GM10266 (cell line): ENCODE data around the gene ARHGEF7.

Experiments used
- DNase-seq: peaks from one replicate; pipeline ENCODE4 v3.0.0; 2012; ENCODE audit errors: extremely low spot score
- CTCF ChIP-seq: IDR thresholded peaks from 2 replicates; pipeline ENCODE4 v1.5.1; 2012; ENCODE audit warnings: mild to moderate bottlenecking, low read depth; ENCODE audit not compliant: control insufficient read depth, insufficient read depth; ENCODE audit errors: missing control alignments

Gene ARHGEF7

GRCh38 chr13:111093634-111094033, 21.5 kb upstream of the ARHGEF7 start:
- DNase-seq, result no peak
- no peak for TF ChIP-seq CTCF

- TF ChIP-seq CTCF, result no peak
- DNase-seq, result no peak
Measured at GRCh38 chr13:111095031-111095840, 19.9 kb upstream of the ARHGEF7 start.

DNA sequence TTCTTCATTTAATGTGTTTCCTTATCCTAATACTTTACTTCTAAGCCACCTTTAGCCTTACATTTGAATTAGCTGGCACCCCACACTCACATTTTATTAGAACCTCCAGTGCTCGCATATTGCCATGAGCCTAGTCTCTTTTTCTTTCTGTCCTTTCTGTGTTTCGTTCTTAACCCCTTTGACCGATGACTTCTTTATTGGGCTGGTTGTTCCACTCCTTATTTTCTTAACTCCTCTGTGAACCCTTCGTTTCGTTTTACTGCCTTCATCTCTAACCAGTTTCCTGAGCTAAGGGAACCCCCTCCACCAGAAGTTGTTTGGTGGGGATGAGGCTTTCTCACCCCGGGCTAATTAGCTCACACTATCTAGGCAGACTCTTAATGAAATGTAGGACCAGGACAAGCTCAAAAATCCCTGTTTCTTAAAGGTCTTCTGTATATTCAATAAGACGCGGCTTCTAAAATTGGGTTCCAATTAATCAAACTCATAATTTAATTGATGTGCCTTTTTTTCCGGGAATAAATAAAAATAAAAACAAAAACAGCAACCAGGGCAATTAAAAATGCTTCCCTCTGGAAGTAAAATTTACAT, 19.1 kb upstream of the ARHGEF7 start:
- DNase-seq, result no peak
- no peak for TF ChIP-seq CTCF

DNA sequence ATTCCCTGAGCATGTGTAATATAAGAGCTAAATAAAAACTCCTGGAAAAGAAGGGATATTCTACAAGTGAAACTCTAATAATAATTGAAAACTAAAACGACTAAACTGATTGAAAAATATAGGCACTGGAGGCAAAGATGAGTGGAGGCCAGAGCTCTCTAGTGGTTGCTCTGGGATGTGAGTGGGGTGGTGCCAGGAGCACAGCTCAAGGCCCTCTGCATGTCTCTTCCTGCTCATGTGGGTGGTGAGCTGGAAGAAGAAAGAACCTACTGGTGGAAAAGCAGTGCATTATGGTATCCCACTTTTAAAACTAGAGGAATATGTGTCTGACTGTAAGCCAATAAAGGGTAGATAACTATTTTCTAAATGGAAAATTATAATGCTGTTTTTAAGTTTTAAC, 15.8 kb upstream of the ARHGEF7 start:
- TF ChIP-seq CTCF, result no peak
- DNase-seq, result no peak

GRCh38 chr13:111110054-111110453, 5.1 kb upstream of the ARHGEF7 start:
- no peak for TF ChIP-seq CTCF
- no peak for DNase-seq

- TF ChIP-seq CTCF, result no peak
- no peak for DNase-seq
Measured at GRCh38 chr13:111111376-111111937, 3.7 kb upstream of the ARHGEF7 start.

DNA sequence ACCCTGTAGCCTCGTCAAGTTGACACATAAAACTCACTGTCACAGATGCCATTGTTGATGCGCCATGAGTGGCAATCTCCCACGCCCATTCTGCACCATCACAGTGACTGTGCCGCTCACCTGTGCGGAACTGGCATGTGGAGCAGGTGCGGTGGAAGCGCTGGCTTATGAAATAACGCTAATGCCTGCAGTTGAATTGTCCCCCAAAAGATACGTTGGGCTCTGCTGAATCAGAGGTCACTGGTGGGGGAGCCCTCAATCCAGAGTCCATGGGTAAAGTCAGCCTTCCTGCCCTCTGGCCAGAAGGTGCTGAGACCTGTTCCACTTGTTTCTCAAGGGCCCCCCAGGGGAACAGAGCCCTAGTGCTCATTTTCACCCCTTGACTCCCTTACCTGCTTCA, 2.9 kb upstream of the ARHGEF7 start:
- TF ChIP-seq CTCF, result no peak
- no peak for DNase-seq
